WTC11 (cell line): ENCODE data around the gene TLNRD1. TPM values are rescaled to one million over a fixed set of nuclear protein-coding genes. Genes with fewer than 3 reads are reported as not detected.

Experiments
- CDX4 ChIP-seq: fragments of 250-450 bp; sonication (Bioruptor Pico); IDR thresholded peaks from 2 replicates; pipeline ENCODE4 v1.9.0; 2021; ENCODE audit warnings: moderate library complexity, mild to moderate bottlenecking, inconsistent platforms, borderline replicate concordance
- CREM ChIP-seq: sonication (generic); formaldehyde crosslinking; IDR thresholded peaks from 2 replicates; pipeline ENCODE4 v1.8.1; 2022; ENCODE audit warnings: mild to moderate bottlenecking, missing genetic modification reagents, moderate library complexity
- E2F4 ChIP-seq: sonication (generic); formaldehyde crosslinking; IDR thresholded peaks from 2 replicates; pipeline ENCODE4 v1.8.1; 2022; ENCODE audit warnings: low read depth, mild to moderate bottlenecking, moderate library complexity, missing genetic modification reagents, borderline replicate concordance
- E2F5 ChIP-seq: sonication (generic); formaldehyde crosslinking; IDR thresholded peaks from 2 replicates; pipeline ENCODE4 v1.8.1; 2022; ENCODE audit warnings: mild to moderate bottlenecking, moderate library complexity, missing genetic modification reagents
- EMX1 ChIP-seq: fragments of 250-450 bp; sonication (Bioruptor Pico); IDR thresholded peaks from 2 replicates; pipeline ENCODE4 v1.8.0; 2021; ENCODE audit warnings: mild to moderate bottlenecking
- GABPB1 ChIP-seq: sonication (generic); formaldehyde crosslinking; IDR thresholded peaks from 2 replicates; pipeline ENCODE4 v1.8.1; 2023; ENCODE audit warnings: mild to moderate bottlenecking, missing genetic modification reagents
- GRHL2 ChIP-seq: fragments of 250-450 bp; sonication (Bioruptor Pico); IDR thresholded peaks from 2 replicates; pipeline ENCODE4 v1.8.0; 2022; ENCODE audit warnings: mild to moderate bottlenecking, moderate library complexity; ENCODE audit not compliant: insufficient replicate concordance, severe bottlenecking
- GTF2I ChIP-seq: fragments of 250-450 bp; sonication (Bioruptor Pico); conservative IDR thresholded peaks from 2 replicates; pipeline ENCODE4 v1.4.0; 2021; ENCODE audit warnings: mild to moderate bottlenecking
- IRF2 ChIP-seq: sonication (generic); formaldehyde crosslinking; IDR thresholded peaks from 2 replicates; pipeline ENCODE4 v1.8.0; 2022; ENCODE audit warnings: low read depth, missing genetic modification reagents, borderline replicate concordance
- NFATC4 ChIP-seq: fragments of 250-450 bp; sonication (Bioruptor Pico); IDR thresholded peaks from 2 replicates; pipeline ENCODE4 v1.9.0; 2021; ENCODE audit warnings: mild to moderate bottlenecking
- NFYB ChIP-seq: sonication (generic); formaldehyde crosslinking; conservative IDR thresholded peaks from 2 replicates; pipeline ENCODE4 v1.8.0; 2022; ENCODE audit warnings: low read depth, missing genetic modification reagents
- NR1H2 ChIP-seq: sonication (generic); formaldehyde crosslinking; IDR thresholded peaks from 2 replicates; pipeline ENCODE4 v1.9.0; 2021; ENCODE audit warnings: mild to moderate bottlenecking, moderate library complexity, missing genetic modification reagents
- NR2C2 ChIP-seq: sonication (generic); formaldehyde crosslinking; IDR thresholded peaks from 2 replicates; pipeline ENCODE4 v1.8.0; 2022; ENCODE audit warnings: mild to moderate bottlenecking, missing genetic modification reagents
- SOX15 ChIP-seq: fragments of 250-450 bp; sonication (Bioruptor Pico); IDR thresholded peaks from 2 replicates; pipeline ENCODE4 v1.9.0; 2021; ENCODE audit warnings: mild to moderate bottlenecking
- ZNF232 ChIP-seq: sonication (generic); formaldehyde crosslinking; IDR thresholded peaks from 2 replicates; pipeline ENCODE4 v1.8.0; 2022; ENCODE audit warnings: mild to moderate bottlenecking, missing genetic modification reagents
- ZNF416 ChIP-seq: fragments of 250-450 bp; sonication (Bioruptor Pico); IDR thresholded peaks from 2 replicates; pipeline ENCODE4 v1.9.0; 2021; ENCODE audit warnings: mild to moderate bottlenecking, inconsistent platforms
- ZNF423 ChIP-seq: fragments of 250-450 bp; sonication (Bioruptor Pico); IDR thresholded peaks from 2 replicates; pipeline ENCODE4 v2.1.2; 2022; ENCODE audit warnings: mild to moderate bottlenecking, moderate library complexity
- ZNF425 ChIP-seq: fragments of 250-450 bp; sonication (Bioruptor Pico); conservative IDR thresholded peaks from 2 replicates; pipeline ENCODE4 v1.9.0; 2021; ENCODE audit warnings: mild to moderate bottlenecking
- total RNA-seq: library from RNA; stranded (reverse); gene quantifications from 3 replicates; pipeline ENCODE4 v1.2.3, GENCODE V29; 2021
- TF ChIP-seq, protein P1 (sequence below): fragments of 200-600 bp; IDR thresholded peaks from 2 replicates; pipeline ENCODE4 v1.8.0; 2022; ENCODE audit warnings: antibody characterized with exemption
- TF ChIP-seq, protein P2 (sequence below): sonication (generic); formaldehyde crosslinking; IDR thresholded peaks from 2 replicates; pipeline ENCODE4 v1.8.0; 2022; ENCODE audit warnings: mild to moderate bottlenecking, missing genetic modification reagents
- TF ChIP-seq, protein P3 (sequence below): sonication (generic); formaldehyde crosslinking; IDR thresholded peaks from 2 replicates; pipeline ENCODE4 v1.8.0; 2022; ENCODE audit warnings: mild to moderate bottlenecking, missing genetic modification reagents
- TF ChIP-seq, protein P4 (sequence below): sonication (generic); formaldehyde crosslinking; conservative IDR thresholded peaks from 2 replicates; pipeline ENCODE4 v1.8.1; 2022; ENCODE audit warnings: mild to moderate bottlenecking, missing genetic modification reagents
- TF ChIP-seq, protein P5 (sequence below): fragments of 250-450 bp; sonication (Bioruptor Pico); IDR thresholded peaks from 2 replicates; pipeline ENCODE4 v1.9.0; 2021; ENCODE audit warnings: mild to moderate bottlenecking, borderline replicate concordance

Gene TLNRD1
- total RNA-seq, 1 experiment from 2014 or later, result 26.7 TPM

- TF ChIP-seq, protein P1, sequence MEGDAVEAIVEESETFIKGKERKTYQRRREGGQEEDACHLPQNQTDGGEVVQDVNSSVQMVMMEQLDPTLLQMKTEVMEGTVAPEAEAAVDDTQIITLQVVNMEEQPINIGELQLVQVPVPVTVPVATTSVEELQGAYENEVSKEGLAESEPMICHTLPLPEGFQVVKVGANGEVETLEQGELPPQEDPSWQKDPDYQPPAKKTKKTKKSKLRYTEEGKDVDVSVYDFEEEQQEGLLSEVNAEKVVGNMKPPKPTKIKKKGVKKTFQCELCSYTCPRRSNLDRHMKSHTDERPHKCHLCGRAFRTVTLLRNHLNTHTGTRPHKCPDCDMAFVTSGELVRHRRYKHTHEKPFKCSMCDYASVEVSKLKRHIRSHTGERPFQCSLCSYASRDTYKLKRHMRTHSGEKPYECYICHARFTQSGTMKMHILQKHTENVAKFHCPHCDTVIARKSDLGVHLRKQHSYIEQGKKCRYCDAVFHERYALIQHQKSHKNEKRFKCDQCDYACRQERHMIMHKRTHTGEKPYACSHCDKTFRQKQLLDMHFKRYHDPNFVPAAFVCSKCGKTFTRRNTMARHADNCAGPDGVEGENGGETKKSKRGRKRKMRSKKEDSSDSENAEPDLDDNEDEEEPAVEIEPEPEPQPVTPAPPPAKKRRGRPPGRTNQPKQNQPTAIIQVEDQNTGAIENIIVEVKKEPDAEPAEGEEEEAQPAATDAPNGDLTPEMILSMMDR, result no peak
- no peak for TF ChIP-seq GRHL2 (CRISPR knock-in tag)
- TF ChIP-seq E2F5 (CRISPR knock-in tag), result peak; percentile 41; the same call in 1 of the 2 replicates
- no peak for TF ChIP-seq GTF2I (CRISPR knock-in tag)
- peak; percentile 24; the same call in 1 of the 2 replicates for TF ChIP-seq GABPB1 (CRISPR knock-in tag)
- TF ChIP-seq SOX15 (CRISPR knock-in tag), result no peak
- TF ChIP-seq ZNF416 (CRISPR knock-in tag), result no peak
- no peak for TF ChIP-seq NFYB
- no peak for TF ChIP-seq ZNF232 (CRISPR knock-in tag)
- no peak for TF ChIP-seq ZNF425
- no peak for TF ChIP-seq NR2C2 (CRISPR knock-in tag)
- no peak for TF ChIP-seq EMX1
- no peak for TF ChIP-seq CREM (CRISPR knock-in tag)
- no peak for TF ChIP-seq NR1H2
- TF ChIP-seq, protein P2, sequence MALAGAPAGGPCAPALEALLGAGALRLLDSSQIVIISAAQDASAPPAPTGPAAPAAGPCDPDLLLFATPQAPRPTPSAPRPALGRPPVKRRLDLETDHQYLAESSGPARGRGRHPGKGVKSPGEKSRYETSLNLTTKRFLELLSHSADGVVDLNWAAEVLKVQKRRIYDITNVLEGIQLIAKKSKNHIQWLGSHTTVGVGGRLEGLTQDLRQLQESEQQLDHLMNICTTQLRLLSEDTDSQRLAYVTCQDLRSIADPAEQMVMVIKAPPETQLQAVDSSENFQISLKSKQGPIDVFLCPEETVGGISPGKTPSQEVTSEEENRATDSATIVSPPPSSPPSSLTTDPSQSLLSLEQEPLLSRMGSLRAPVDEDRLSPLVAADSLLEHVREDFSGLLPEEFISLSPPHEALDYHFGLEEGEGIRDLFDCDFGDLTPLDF (CRISPR knock-in tag), result 0 out of 2 replicates have a peak, but pooled peaks have one; percentile 4
- peak; percentile 66 for TF ChIP-seq ZNF423
- TF ChIP-seq, protein P3, sequence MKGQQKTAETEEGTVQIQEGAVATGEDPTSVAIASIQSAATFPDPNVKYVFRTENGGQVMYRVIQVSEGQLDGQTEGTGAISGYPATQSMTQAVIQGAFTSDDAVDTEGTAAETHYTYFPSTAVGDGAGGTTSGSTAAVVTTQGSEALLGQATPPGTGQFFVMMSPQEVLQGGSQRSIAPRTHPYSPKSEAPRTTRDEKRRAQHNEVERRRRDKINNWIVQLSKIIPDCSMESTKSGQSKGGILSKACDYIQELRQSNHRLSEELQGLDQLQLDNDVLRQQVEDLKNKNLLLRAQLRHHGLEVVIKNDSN, result no peak
- TF ChIP-seq, protein P4, sequence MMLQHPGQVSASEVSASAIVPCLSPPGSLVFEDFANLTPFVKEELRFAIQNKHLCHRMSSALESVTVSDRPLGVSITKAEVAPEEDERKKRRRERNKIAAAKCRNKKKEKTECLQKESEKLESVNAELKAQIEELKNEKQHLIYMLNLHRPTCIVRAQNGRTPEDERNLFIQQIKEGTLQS (CRISPR knock-in tag), result no peak
- TF ChIP-seq NFATC4 (CRISPR knock-in tag), result no peak
- TF ChIP-seq, protein P5, sequence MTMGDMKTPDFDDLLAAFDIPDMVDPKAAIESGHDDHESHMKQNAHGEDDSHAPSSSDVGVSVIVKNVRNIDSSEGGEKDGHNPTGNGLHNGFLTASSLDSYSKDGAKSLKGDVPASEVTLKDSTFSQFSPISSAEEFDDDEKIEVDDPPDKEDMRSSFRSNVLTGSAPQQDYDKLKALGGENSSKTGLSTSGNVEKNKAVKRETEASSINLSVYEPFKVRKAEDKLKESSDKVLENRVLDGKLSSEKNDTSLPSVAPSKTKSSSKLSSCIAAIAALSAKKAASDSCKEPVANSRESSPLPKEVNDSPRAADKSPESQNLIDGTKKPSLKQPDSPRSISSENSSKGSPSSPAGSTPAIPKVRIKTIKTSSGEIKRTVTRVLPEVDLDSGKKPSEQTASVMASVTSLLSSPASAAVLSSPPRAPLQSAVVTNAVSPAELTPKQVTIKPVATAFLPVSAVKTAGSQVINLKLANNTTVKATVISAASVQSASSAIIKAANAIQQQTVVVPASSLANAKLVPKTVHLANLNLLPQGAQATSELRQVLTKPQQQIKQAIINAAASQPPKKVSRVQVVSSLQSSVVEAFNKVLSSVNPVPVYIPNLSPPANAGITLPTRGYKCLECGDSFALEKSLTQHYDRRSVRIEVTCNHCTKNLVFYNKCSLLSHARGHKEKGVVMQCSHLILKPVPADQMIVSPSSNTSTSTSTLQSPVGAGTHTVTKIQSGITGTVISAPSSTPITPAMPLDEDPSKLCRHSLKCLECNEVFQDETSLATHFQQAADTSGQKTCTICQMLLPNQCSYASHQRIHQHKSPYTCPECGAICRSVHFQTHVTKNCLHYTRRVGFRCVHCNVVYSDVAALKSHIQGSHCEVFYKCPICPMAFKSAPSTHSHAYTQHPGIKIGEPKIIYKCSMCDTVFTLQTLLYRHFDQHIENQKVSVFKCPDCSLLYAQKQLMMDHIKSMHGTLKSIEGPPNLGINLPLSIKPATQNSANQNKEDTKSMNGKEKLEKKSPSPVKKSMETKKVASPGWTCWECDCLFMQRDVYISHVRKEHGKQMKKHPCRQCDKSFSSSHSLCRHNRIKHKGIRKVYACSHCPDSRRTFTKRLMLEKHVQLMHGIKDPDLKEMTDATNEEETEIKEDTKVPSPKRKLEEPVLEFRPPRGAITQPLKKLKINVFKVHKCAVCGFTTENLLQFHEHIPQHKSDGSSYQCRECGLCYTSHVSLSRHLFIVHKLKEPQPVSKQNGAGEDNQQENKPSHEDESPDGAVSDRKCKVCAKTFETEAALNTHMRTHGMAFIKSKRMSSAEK, result no peak
- peak; percentile 62; the same call in 1 of the 2 replicates for TF ChIP-seq E2F4
- no peak for TF ChIP-seq IRF2 (CRISPR knock-in tag)
- no peak for TF ChIP-seq CDX4 (CRISPR knock-in tag)
Observed at GRCh38 chr15:81000624-81001151, at the start of gene TLNRD1 (continued).
